ENCODE measurements around the gene CSNK1A1L.
"Not testable (repeated sequence)": the region's sequence is repeated elsewhere in the genome, so short reads cannot be mapped to it uniquely, and the experiment has no call there.

CSNK1A1L gene

DNA sequence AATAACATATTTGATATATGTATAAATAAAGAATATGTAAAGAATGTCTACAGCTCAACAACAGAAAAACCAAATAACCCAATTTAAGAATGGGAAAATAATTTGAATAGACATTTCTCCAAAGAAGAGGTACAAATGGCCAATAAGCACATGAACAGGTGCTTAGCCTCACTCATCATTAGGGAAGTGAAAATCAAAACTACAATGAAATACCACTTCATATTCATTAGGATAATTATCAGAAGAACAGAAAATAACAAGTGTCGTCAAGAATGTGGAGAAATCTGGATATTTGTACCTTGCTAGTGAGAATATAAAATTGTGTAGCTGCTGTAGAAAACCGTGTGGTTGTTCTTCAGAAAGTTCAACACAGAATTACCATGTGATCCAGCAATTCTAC lies 37.6 kb downstream of the CSNK1A1L start:
- Histone ChIP-seq H3K27ac (ENCODE audit: low read depth, low read length) (no peak overlapping the region), H3K79me2 (ENCODE audit: control insufficient read depth, insufficient read depth, low read length, unreplicated experiment) (no peaks in the 10 kb centered on the region), H3K36me3 (ENCODE audit: insufficient read depth, low read length) (no peaks in the 10 kb centered on the region), H3K4me1 (ENCODE audit: control insufficient read depth, insufficient read depth, low read length, unreplicated experiment) (no peaks in the 10 kb centered on the region), H3K4me3 (ENCODE audit: low read depth, low read length) (no peak overlapping the region), H3K27me3 (ENCODE audit: insufficient read depth, low read length) (no peaks in the 10 kb centered on the region), H2AFZ (ENCODE audit: low read length, unreplicated experiment) (no peak overlapping the region)

DNA sequence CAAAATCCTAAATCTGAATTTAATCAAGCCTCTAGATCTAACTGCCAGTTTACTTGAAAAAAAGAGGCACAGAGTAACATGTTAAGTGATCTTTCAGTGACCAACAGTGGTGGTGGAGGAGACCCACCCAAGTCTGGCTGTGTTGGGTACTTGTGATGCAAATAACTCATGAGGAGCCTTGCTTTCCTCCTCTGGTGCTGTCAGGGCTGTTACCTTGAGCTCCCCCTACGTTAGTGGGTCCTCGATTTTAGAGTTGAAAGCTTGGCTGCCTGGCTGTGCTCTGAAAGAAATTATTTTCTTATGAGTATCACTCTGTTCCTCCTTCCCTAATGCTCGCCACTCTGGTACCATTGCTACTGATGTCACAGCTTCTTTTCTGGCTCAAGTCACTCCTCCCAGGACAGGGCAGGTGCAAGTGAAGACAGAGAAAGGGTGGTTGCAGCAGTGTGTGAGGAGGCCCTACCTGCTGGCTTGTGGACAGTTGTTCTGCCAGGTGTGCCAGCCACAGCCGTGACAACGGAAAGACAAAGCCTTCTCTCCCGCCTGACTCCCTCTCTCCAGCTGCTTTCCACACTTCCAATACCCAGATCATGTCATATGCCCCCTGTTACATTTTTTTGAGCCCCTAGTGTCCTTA lies 39.5 kb downstream of the CSNK1A1L start:
- no peaks in the 10 kb centered on the region for H3K4me1 ChIP-seq (ENCODE audit: control insufficient read depth, insufficient read depth, low read length, unreplicated experiment)
- no peaks in the 10 kb centered on the region for H3K36me3 ChIP-seq (ENCODE audit: insufficient read depth, low read length)
- H3K79me2 ChIP-seq (ENCODE audit: control insufficient read depth, insufficient read depth, low read length, unreplicated experiment) = no peaks in the 10 kb centered on the region
- no peaks in the 10 kb centered on the region for H3K27me3 ChIP-seq (ENCODE audit: insufficient read depth, low read length)
- H2AFZ ChIP-seq (ENCODE audit: low read length, unreplicated experiment) = no peak overlapping the region
- H3K27ac ChIP-seq (ENCODE audit: low read depth, low read length) = no peak overlapping the region
- no peak overlapping the region for H3K4me3 ChIP-seq (ENCODE audit: low read depth, low read length)

DNA sequence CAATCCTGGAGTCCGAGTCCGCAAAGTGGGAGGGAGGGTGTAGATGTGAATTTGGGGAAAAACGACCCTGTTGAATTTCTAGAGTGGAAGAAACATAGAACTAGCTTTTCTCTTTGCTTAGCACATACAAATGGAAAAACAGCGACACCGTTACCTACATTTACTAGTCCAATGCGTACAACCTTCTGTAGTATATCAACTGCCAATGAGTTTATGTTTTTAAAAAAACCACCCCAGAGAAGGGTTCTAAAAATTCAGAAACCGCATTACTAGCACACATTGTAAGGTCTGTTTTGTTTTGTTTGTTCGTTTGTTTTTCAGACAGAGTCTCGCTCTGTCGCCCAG lies 45.6 kb downstream of the CSNK1A1L start:
- H3K79me2 ChIP-seq (ENCODE audit: control insufficient read depth, insufficient read depth, low read length, unreplicated experiment) = peaks cover 32% of the 10 kb centered on the region
- peaks cover 6% of the 10 kb centered on the region for H3K4me1 ChIP-seq (ENCODE audit: control insufficient read depth, insufficient read depth, low read length, unreplicated experiment)
- H3K36me3 ChIP-seq (ENCODE audit: insufficient read depth, low read length) = peaks cover 4% of the 10 kb centered on the region; the same call in 1 of the 2 replicates
- H3K27me3 ChIP-seq (ENCODE audit: insufficient read depth, low read length) = no peaks in the 10 kb centered on the region
- H3K27ac ChIP-seq (ENCODE audit: low read depth, low read length) = no peak overlapping the region
- peak overlapping the region; percentile 99 for H2AFZ ChIP-seq (ENCODE audit: low read length, unreplicated experiment)
- H3K4me3 ChIP-seq (ENCODE audit: low read depth, low read length) = peak overlapping the region; percentile 89

DNA sequence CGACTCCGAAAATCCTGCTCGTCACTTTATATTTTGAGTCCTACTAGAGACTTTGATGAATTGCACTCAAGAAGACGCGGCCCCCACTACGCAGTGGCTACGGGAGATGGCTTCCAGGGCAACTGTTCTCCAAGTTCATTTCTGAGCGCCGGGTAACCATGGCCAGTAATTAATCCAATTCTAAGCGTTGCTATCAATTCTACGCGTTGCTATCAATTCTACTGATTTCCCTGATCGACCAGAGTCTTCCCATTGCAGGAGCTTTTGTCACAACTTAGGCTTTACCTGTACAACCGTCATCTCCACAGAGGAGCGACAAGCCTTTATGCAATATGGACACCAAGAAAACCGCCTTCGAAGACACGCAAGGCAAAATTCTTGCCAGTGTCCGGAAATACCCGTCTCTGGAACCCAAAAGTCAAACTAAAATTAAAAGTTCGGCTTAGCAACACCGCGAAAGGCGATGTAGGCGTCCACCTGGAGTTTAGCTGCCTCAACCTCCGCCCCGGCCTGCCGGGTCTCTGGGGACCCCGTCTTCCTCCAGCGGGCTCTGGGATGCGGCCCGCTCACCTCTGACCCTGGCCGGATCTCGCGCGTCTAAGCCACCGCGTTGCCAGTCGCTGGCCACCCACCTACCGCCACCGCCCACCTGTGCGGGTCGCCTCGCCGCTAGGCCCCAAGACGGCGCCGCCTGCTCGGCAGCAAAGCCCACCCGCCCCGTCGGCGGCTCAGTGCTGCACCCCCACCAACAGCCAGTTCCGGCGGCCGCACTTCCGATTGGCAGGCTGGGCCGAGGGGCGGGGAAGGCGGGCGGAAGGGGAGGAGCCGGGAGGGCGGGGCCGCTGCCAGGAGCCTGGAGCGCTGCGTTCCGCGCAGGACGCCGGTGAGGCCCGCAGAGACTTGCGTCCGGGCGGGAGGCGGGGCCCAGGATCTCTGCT lies 46.3 kb downstream of the CSNK1A1L start, which contains the start of gene SUPT20H:
Gene SUPT20H (minus strand): TSS at position 779 of the 938 bp plus-strand sequence. CDS start 8,198 bp downstream, outside the sequence.
- H3K27ac ChIP-seq (ENCODE audit: low read depth, low read length) = peak within 1 kb of the TSS; percentile 65
- peak within 1 kb of the TSS; percentile 99 for H2AFZ ChIP-seq (ENCODE audit: low read length, unreplicated experiment)
- peaks cover 6% of the 10 kb centered on the region for H3K4me1 ChIP-seq (ENCODE audit: control insufficient read depth, insufficient read depth, low read length, unreplicated experiment)
- H3K4me3 ChIP-seq (ENCODE audit: low read depth, low read length) = peak within 1 kb of the TSS; percentile 89
- H3K27me3 ChIP-seq (ENCODE audit: insufficient read depth, low read length) = no peaks in the 10 kb centered on the region
- peaks cover 32% of the 10 kb centered on the region for H3K79me2 ChIP-seq (ENCODE audit: control insufficient read depth, insufficient read depth, low read length, unreplicated experiment)
- H3K36me3 ChIP-seq (ENCODE audit: insufficient read depth, low read length) = peaks cover 4% of the 10 kb centered on the region; the same call in 1 of the 2 replicates

DNA sequence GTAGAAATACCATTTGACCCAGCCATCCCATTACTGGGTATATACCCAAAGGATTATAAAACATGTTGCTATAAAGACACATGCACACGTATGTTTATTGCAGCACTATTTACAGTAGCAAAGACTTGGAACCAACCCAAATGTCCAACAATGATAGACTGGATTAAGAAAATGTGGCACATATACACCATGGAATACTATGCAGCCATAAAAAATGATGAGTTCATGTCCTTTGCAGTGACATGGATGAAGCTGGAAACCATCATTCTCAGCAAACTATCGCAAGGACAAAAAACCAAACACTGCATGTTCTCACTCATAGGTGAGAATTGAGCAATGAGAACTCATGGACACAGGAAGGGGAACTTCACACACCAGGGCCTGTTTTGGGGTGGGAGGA lies 49.2 kb downstream of the CSNK1A1L start:
- not testable (repeated sequence) for H2AFZ ChIP-seq (ENCODE audit: low read length, unreplicated experiment)
- H3K79me2 ChIP-seq (ENCODE audit: control insufficient read depth, insufficient read depth, low read length, unreplicated experiment) = peaks cover 54% of the 10 kb centered on the region

More for the DNA sequence above, 49.2 kb downstream of the CSNK1A1L start:
- not testable (repeated sequence) for H3K36me3 ChIP-seq (ENCODE audit: insufficient read depth, low read length); H3K4me3 ChIP-seq (ENCODE audit: low read depth, low read length); H3K27me3 ChIP-seq (ENCODE audit: insufficient read depth, low read length); H3K27ac ChIP-seq (ENCODE audit: low read depth, low read length); H3K4me1 ChIP-seq (ENCODE audit: control insufficient read depth, insufficient read depth, low read length, unreplicated experiment)

Data from ACC112 (cell line).